Measurements from ENCODE around the gene SULT6B1. TPM values are rescaled to one million over a fixed set of nuclear protein-coding genes. Genes with fewer than 3 reads are reported as not detected.

SULT6B1 gene
- total and polyA plus RNA-seq, 2 donors (not counting 3 experiments of a cell fraction or from before 2014, with no cell fraction given) = not detected

DNA sequence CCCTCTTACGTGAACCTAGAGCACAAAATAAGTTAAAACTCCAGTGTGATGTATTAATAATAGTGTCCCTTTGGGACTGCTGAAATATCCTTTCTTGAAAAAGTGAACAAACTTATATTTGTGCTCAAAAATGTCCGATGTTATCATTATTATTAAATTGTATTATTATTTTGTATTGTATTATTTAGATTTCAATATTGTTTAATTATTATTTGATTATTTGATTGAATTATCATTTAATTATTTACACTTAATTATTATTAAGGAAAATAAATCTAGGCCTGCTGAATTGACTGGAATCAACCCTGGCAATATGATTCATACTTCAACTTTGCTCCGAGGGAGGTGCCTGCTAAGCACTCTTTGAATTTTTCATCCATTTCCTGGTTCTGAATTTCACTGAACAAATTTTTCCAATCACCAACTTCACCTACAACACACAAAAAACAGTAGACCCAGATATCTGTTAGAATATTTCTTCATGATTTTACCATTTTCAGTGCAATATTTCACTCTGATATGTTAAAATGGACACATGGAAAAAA, 20.8 kb downstream of the SULT6B1 start:
- Histone ChIP-seq H3K9ac (replicated peaks; ENCODE audit: extremely low read depth, insufficient read depth, low read length) (no peak overlapping the region), H3K4me1 (ENCODE audit: control insufficient read depth, extremely low read depth, insufficient read depth, low read length) (no peaks in the 10 kb centered on the region), H2AFZ (ENCODE audit: low read depth, low read length) (peak overlapping the region; percentile 46), H3K4me2 (ENCODE audit: insufficient read depth, low read length) (no peak overlapping the region), H3K9me3 (replicated peaks; ENCODE audit: control insufficient read depth, insufficient read depth, low read length) (no peaks in the 10 kb centered on the region), H3K79me2 (ENCODE audit: control insufficient read depth, insufficient read depth, low read length) (no peaks in the 10 kb centered on the region), H3K4me3 (replicated peaks in 1 of 3; ENCODE audit: insufficient read depth in 1 of 3, low read depth in 1 of 3, low read length in 3 of 3) (no peak overlapping the region), H3K36me3 (ENCODE audit: control insufficient read depth in 2 of 2, extremely low read depth in 1 of 2, insufficient read depth in 2 of 2, low read length in 2 of 2) (no peaks in the 10 kb centered on the region), H3K27ac (ENCODE audit: insufficient read depth, low read depth, low read length) (no peak overlapping the region), H4K20me1 (replicated peaks; ENCODE audit: control insufficient read depth, extremely low read depth, insufficient read depth, low read length) (no peaks in the 10 kb centered on the region), H3K27me3 (ENCODE audit: control insufficient read depth in 2 of 2, insufficient read depth in 2 of 2, low read length in 2 of 2) (no peaks in the 10 kb centered on the region), H3K9me1 (replicated peaks; ENCODE audit: control insufficient read depth, extremely low read depth, insufficient read depth, low read length) (no peaks in the 10 kb centered on the region)
- ChIA-PET CTCF (interaction anchor here (0.7 to 2.9 kb wide), 7 partner anchors 10 to 710 kb away, joined by 3 to 14 read pairs (median 5); partner anchors contain the start of gene CEBPZOS), POLR2A (no interaction called here)
- dilution Hi-C loops (cut with MboI; ENCODE audit: extremely low pct_ligation_motif_present, low sequenced_read_pairs) (no loop called here), intact Hi-C loops (cut with micrococcal nuclease) (loop anchor here (1.0 to 2.0 kb wide), 4 partner anchors 64 to 724 kb away; partner anchors contain the start of genes CEBPZ and NDUFAF7)
- TF ChIP-seq POLR2AphosphoS5 (IDR thresholded peaks at IDR 0.05; ENCODE audit: insufficient read depth, low read depth, low read length) = no peak
- TF ChIP-seq JUN (IDR thresholded peaks at IDR 0.05; ENCODE audit: borderline replicate concordance, insufficient read depth, insufficient read length, low read depth) = no peak
- no peak for TF ChIP-seq GATA2 (IDR thresholded peaks at IDR 0.05; ENCODE audit: insufficient read depth, insufficient read length, low read depth, low read length)
- TF ChIP-seq EZH2 (IDR thresholded peaks at IDR 0.05; ENCODE audit: borderline replicate concordance, low read depth, low read length, severe bottlenecking) = no peak
- TF ChIP-seq MYC (IDR thresholded peaks at IDR 0.05; ENCODE audit: low read depth, low read length) = no peak
- TF ChIP-seq, protein P1, sequence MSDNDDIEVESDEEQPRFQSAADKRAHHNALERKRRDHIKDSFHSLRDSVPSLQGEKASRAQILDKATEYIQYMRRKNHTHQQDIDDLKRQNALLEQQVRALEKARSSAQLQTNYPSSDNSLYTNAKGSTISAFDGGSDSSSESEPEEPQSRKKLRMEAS (IDR thresholded peaks at IDR 0.05; ENCODE audit: insufficient read depth, insufficient read length) = no peak
- TF ChIP-seq FOS (IDR thresholded peaks at IDR 0.05; ENCODE audit: borderline replicate concordance, insufficient read depth, low read length) = no peak
- no peak for TF ChIP-seq CTCF (IDR thresholded peaks at IDR 0.05; ENCODE audit: extremely low read depth in 1 of 2, insufficient read depth in 1 of 2, low read depth in 1 of 2, low read length in 2 of 2)
- TF ChIP-seq POLR2A (IDR thresholded peaks at IDR 0.05; ENCODE audit: low read depth, low read length) = no peak
- no TSS peak for BruUV-seq (replicated peaks)
- no peak for DNase-seq (ENCODE audit: low read depth, low spot score)
- FAIRE-seq = no peak
